GM18526 (cell line): ENCODE measurements around the gene DHX40.

Experiments
- POLR2A ChIP-seq: IDR thresholded peaks from 3 replicates; pipeline ENCODE4 v1.6.1; 2011; ENCODE audit not compliant: insufficient read length; ENCODE audit errors: extremely low read depth

Gene DHX40

DNA sequence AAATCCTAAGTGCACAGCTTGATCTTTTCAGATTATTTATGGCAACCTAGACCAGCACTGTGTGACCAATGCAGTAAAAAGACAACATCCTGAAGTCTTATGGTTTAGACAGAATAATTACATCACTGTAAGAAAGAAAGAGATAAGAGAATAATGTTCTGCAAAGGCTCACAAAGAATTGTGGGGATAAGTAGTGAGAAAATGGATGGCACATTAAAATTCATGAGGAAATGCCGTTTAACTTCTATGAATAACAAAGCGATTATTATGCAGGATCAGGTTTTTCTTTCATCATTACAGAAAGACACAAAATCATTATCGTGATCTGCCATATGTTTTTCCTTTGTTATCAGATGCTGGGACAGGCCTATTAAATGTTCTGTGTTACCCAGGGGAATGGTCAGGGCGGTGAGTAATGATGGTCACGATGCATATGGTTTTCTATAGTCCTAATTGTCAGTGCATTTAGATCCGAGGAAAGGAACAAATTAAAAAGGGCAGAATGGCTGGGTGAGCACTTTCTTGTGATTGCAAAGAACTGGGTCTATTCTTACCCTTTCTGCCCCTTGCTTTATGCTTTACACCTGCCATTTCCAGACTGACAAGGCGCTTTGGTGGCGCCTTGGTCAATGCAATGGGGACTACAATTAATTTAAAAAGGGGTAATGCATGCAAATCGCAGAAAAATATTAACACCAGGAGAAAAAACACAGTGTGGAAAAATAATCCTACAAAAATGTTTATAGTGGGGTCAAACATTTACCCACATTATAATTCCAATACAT lies 18.1 kb upstream of the DHX40 start:
- no peak for TF ChIP-seq POLR2A

DNA sequence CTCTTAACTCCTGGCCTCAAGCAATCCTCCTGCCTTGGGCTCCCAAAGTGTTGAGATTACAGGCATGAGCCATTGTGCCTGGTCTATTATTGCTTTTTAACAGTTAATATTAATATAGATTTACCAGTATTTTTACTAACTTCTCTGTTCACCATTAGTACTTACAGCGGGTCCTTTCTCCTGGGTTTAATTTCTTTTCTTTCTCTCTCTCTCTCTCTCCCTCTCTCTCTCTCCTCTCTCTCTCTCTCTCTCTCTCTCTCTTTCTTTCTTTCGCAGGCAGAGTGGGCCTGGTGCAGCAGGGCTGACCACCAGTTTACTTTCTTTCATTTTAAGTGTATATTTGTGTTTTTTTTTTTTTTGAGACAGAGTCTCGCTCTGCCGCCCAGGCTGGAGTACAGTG lies 14.7 kb upstream of the DHX40 start:
- no peak for TF ChIP-seq POLR2A

DNA sequence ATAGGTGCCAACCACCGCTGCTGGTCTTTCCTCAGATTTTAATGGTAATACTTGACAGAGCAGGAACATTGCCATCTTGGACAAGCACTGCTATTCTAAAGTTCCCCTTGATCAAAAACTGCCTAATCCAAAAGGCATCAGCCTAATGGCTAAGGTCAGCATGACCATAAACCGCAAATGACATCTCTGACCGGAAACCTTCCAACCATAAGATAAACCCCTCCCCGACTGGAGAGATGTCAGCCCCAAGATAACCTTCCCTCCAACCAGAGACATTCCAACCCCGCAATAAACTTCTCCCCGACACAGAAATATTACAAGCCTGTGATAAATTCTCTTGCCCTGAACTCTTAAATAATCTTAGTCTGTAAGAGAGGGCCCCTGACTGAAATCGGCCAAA lies 7.4 kb upstream of the DHX40 start:
- TF ChIP-seq POLR2A = no peak

DNA sequence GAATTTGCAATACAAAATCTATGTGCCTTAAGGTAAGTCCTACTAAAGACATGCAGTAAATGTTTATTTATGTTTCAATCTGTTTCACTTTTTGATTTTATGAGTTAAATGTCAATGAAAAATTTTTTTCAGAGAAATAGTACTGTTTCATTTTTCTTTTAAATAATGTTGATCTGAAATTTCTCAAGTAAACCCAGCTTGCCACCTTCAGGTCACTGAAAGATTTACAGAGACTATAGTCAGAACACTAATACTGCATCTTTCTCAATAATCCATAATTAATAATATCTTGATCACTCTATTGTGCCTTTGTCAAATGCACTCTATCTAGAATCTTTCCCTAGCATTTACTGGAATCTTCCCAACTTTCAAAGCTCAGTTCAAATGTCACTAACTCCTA lies 6.5 kb upstream of the DHX40 start:
- no peak for TF ChIP-seq POLR2A

DNA sequence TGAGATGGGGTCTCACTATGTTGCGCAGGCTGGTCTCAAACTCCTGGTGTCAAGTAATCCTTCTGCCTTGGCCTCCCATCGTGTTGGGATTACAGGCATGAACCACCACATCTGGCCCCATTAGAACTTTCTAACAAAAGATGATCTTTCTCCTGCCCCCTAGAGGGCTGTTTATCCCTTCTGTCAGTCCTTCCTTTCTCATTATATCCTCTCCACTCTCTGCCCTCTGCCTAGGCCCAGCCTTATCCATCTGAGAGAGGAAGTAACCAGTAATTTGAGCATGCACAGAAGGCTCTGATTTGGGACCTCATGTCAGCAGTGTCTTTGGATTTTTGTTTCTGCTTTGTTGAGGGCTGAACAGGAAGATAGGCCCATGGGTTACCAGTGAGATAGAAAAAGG lies 4.4 kb upstream of the DHX40 start:
- TF ChIP-seq POLR2A = no peak

DNA sequence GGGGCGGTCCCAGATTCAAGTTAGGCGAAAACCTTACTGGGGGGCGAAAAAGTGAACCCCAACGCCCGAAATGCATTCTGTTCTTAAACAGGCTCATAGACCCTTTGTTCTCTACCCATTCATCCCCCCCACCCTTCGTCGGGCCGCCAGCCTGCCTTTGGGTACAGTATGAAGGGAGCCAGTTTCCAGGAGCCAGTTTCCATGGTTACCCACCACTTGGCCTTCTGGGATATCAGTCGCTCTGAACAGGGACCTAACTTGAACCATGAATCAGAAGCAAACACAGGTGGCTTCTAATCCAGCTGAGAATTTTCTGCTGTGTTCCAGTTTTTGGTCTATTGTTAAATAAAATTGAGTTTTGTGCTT lies 532 bp downstream of the DHX40 start:
- no peak for TF ChIP-seq POLR2A

DNA sequence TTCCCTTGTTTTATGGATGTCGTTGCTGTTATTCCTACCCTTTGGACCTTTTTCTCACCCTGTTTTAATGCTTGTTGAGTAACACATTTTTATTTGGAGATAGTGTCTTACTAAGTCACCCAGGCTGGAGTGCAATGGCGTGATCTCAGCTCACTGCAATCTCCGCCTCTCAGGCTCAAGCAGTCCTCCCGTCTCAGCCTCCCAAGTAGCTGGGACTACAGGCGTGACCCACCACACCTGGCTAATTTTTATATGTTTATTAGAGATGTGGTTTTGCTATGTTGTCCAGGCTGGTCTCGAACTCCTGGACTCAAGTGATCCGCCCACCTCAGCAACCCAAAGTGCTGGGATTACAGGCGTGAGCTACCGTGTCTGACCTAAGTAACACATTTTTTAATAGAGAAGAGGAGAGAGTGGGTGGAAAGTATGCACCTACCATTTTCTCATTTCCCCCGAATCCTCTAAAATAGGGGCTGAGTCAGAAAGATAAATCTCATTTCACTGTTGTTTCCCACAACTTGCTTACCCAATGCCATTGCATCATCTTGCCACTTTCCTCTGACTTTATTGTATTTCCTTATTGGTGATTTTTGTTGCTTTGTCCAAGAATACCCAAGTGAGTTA lies 7.0 kb downstream of the DHX40 start:
- TF ChIP-seq POLR2A = no peak

DNA sequence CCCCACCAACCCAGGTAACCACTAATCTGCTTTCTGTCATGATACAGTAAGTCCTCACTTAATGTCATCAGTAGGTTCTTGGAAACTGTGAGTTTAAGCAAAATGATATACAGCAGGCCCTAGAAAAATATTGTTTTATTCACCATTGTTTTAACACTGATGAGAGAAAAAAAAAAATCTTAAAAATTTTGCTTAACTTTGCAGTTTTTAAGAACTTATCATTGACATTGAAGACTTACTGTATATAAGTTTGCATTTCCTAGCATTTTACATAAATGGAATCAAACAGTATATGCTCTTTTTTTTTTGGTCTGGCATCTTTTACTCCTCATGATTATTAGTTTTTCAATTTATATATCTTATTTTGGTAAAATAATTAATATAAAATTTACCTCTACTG lies 34.8 kb downstream of the DHX40 start:
- TF ChIP-seq POLR2A = no peak

DNA sequence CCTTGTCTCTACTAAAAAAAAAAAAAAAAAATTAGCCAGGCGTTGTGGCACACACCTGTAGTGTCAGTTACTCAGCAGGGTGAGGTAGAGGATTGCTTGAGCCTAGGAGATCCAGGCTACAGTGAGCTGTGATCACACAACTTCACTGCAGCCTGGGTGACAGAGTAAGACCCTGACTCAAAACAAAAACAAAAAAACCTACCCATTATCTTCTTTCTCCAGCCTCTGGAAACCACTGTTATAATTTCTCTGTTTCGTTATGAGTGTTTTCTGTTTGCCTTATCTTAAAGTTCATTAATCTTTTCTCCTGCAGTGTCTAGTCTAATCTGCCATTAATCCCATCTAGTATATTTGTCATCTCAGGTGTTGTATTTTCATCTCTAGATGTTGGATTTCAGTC lies 35.7 kb downstream of the DHX40 start:
- no peak for TF ChIP-seq POLR2A

DNA sequence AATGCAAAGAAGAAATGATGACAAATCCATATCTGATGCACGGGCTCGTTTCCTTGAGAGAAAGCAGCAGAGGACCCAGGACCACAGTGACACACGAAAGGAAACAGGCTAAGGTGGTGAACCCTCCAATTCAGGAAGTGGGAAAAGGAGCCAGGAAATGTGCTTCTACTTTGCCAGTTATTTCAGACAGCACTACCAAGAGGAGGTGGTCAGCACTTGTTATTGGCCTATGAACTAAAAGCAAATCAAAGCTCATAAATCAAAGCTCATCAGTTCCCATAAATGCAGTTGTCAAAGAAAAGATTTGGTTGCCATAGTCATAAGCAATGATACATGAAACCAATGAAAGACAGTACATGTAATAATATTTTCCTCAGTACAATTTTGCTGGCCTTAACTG lies 41.7 kb downstream of the DHX40 start:
- TF ChIP-seq POLR2A = no peak

DNA sequence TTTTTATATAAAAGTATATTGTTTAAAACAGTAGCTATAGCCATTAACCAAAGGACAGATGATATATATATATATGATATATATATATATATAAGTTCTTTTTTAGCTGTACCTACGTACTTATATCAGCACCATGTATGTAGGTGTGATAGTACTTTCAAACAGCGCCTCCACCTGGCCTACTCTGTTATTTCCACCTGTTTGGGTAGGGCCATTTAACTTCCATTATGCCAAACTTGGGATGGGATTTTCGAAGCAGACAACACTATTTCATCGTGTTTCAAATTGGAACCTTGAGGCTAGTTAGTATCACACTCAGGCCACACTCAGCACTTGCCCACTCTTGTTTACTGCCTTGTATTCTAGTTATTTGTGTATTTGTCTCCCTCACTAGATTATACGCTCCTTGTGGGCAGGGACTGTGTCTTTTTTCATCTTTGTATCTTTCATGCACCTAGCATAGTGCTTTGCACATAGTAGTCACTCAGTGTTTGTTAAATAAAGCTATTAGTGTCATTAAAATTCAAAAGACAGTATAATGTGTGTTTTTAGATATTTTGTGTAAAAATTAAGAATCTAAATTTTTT lies 42.5 kb downstream of the DHX40 start:
- no peak for TF ChIP-seq POLR2A

DNA sequence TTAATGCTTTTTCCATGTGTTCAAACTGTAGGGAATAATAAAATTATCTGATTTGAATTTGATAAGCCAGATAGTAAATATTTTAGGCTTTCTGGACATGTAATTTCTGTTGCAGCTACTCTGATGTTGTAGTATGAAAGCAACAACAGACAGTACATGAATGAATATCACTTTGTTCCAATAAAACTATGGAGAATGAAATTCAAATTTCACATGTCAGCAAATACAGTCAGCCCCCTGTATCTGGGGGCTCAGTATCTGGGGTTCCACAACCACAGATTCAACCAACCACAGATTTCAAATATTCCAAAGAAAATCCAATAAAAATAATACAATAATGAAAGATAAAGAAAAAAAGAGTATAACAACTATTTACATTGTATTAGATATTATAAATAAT lies 46.1 kb downstream of the DHX40 start:
- no peak for TF ChIP-seq POLR2A

DNA sequence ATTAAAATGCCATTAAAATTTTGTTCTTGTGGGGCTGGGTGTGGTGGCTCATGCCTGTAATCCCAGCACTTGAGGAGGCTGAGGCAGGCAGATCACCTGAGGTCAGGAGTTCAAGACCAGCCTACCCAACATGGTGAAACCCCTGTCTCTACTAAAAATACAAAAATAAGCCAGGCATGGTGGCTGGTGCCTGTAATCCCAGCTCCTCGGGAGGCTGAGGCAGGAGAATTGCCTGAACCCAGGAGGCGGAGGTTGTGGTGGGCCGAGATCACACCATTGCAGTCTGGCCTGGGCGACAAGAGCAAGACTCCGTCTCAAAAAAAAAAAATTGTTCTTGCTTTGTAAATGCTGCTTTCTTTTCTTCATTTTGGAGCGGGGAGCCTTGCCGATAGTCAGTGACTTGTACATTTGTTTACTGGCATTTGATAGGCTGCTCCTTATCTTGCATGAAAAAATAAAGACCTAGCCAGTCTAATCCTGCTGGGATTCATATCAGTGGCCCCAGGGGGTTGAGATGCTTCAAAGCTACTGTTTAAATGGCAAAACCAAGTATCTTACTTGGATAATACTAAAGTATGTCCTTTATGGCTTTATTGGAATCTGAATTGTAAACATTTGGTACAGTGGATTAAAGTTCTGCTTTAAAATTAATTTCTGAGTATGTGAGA lies 51.0 kb downstream of the DHX40 start:
- TF ChIP-seq POLR2A = no peak

DNA sequence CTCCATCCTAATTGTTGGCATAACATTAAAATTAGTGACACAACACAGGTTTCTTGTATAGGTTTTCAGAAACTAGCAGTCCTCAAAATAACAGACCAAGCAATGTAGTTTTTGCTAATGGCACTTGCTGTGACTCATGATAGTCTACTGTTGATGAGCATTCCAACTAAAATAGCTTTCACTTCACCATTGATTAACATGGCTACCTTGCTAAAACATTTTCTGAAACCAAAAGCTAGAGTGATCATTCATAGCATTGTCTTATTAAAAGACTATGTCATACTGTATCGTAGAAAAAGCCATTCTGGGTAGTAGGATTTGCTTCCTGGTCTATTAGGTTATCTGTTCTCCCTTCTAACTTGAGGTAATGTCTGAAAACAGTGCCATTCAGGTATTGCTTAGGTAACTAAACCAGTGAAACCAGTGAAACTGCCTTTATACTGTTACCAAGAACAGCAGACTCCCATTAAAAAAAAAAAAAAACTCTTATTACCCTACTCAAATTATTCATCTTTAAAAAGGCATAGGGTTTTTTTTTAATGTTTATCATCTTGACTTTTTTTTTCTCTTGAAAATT lies 51.8 kb downstream of the DHX40 start:
- no peak for TF ChIP-seq POLR2A

DNA sequence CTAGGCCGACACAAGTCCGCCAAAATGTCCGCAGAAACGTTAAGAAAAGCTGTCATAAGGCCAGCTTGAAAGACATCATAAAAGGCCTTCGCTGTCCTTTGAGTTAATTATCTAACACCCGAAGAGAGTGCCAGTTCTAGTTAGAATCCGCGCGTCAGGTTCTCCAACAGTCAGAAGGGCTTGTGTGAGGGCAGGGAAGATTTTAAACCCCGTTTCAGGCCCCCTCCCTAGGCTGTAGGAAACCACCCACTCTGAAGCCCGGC lies 53.6 kb downstream of the DHX40 start:
- no peak for TF ChIP-seq POLR2A

DNA sequence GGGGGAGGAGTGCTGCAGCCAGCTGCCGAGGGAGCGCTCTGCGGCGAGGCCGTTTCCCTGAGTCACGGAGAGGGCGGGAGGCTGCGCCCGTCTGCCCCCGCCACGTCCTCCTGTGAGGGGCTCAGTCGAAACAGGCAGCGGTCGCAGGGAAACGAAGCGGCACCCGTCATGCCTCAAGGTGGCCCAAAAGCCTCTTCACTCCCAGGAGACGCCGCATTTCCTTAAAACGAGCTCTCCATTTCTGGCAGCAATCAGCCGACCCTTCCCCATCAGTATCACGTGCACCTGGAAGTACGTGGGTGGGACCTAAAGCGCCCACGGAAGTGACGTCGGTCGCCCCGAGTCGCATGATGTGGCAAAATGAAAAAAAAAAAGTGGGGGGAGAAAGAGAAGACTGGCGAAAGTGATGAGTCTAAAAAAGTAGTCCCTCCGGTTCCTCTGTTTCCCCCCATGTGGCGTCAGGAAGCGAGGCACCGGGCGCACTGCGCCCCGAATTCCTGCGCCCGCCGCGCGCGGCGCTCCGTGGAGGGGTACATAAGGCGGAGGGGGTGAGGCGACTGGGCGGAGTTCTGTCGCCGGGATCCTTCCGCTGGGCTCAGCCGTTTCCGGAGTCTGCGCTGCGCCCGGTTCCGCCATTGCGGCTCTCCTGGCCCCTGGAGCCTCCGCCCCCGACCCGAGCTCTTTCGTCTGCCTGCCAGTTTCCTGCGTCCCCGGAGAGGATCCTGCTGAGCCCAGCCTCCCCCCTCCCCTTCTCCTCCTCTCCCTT lies 54.1 kb downstream of the DHX40 start, which contains the start of gene CLTC:
CLTC (plus strand) TSS at position 598 of the 766 bp plus-strand sequence. CDS start 237 bp downstream, outside the sequence.
- peak; percentile 76 for TF ChIP-seq POLR2A

DNA sequence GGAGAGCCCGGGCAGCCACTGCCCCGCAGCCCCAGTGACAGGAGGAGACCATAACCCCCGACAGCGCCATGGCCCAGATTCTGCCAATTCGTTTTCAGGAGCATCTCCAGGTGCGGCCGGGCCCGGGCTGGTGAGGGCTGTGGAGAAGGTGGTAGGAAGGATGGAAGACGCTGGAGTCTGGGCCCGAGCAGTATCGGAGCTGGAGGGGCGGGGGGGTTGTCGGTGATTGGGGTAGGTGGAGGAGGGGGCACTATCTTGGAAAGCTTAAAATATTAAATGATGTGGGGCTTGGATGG lies 54.6 kb downstream of the DHX40 start:
- TF ChIP-seq POLR2A = no peak
